ENCODE data around the gene ZAP70.

ZAP70 gene

DNA sequence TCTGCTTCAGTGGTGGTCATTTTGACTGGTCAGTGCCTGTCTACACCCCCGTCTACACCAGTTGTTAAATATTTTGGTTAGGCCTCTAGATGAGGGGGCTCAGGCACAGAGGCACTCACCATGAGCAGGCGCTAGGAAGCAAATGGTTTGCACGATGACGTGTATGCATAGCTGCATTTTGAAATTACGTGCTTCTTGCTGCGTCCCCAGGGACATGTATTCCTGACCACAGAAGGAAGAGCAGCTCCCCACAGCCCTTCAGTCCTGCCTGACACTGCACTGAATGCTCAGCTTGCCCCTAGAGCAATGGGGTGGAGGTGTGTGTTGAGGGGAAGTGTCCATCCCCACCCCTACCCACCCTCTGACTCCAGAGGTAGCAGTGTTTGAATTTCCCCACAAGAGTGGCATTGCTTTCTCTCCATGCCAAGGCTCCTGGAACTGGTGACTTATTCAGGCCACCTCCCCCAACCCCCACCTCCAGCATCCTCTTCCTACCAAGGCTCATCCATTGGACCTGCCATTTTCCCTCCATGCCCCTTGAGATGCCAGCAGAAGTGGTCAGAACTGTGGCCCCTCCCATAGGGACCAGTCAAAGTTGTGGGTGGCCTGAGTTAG lies 11.4 kb upstream of the ZAP70 start:
- TF ChIP-seq CTCF (IDR thresholded peaks at IDR 0.05): no peak

DNA sequence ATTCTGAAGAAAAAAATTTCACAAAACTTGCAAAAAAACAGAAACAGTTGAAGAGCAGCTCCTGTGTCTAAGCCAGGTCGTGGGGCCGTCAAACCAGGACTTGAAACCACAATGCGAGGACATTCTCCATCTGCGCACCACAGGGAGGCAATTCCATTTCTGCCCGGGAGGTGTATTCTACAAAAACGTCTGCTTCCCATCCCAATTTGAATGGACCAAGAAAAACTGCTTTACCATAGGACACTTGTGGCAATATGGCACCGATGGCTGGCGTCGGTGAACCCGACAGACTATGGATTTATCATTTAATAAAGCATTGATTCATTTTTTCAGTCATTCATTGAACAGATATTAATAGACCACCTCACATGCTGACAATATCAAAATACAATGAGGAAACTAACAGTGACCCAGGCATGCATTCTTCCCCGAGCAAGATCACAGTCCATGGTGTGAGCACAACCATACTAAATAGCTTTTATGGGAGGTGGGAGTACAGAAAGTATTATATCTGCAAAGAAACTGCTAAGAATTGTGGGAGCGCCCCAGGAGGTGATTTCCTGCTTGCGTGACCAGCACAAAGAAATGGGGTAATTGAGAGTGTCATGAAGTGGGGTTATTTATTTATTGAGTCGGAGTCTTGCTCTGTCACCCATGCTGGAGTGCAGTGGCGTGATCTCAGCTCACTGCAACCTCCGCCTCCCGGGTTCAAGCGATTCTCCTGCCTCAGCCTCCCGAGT lies 10.5 kb upstream of the ZAP70 start:
- TF ChIP-seq CTCF (IDR thresholded peaks at IDR 0.05): no peak

GRCh38 chr2:97703741-97704140 lies 9.6 kb upstream of the ZAP70 start:
- TF ChIP-seq CTCF (IDR thresholded peaks at IDR 0.05): no peak

GRCh38 chr2:97704989-97705388 lies 8.4 kb upstream of the ZAP70 start:
- TF ChIP-seq CTCF (IDR thresholded peaks at IDR 0.05): no peak

- no peak for TF ChIP-seq CTCF (IDR thresholded peaks at IDR 0.05)
Observed at GRCh38 chr2:97706112-97706511, 7.3 kb upstream of the ZAP70 start.

- no peak for TF ChIP-seq CTCF (IDR thresholded peaks at IDR 0.05)
Observed at GRCh38 chr2:97706708-97707345, 6.5 kb upstream of the ZAP70 start.

DNA sequence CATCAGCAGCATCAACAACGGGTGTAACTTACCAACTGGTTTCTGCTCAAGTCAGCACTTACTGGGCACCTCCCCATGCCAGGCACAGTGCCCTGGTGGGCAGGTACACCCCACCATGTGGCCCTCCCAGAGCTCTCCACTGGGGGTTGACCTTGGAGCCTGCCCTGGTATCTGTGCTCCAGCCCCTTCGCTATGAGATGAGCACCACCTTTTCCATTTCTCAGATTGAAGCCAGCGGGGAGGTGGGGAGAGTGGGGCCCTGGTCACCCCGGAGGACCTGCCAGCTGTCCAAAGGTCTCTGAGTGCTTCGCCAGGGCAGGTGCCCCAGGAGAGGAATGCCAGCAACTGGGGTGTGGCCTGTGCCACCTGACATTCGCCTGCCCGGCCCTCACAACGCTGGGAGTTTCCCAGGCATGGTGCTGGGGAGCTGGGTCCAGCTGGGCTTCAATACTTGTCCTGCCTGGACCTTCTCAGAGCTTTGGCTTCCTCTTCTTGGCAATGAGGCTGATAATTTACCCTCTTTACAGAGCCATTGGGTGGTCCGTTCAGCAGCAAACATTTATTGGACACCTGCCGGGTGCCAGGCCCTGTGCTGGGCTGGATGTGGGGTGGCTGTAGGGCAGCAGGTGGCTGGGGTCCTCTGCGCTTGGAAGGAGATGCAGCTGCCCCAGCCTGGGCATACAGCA lies 5.9 kb upstream of the ZAP70 start:
- TF ChIP-seq CTCF (IDR thresholded peaks at IDR 0.05): no peak
